ENCODE results near the gene MAVS.

DNA sequence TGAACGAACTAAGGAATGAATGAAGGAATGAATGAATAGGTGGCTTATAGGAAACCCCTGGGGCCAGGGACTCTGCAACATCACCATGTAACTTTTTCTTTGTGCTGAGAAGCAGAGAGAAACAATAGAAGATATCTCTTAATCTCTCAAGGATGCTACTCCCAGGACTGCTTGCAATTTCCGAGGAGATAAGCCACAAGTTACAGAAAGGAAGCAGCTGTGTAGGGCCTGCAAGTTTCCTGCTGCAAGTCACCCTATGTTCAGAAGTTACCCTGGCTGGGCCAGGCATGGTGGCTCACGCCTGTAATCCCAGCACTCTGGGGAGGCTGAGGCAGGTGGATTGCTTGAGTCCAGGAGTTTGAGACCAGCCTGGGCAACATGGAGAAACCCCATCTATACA, 7.3 kb upstream of the MAVS start:
- TF ChIP-seq, protein P1, sequence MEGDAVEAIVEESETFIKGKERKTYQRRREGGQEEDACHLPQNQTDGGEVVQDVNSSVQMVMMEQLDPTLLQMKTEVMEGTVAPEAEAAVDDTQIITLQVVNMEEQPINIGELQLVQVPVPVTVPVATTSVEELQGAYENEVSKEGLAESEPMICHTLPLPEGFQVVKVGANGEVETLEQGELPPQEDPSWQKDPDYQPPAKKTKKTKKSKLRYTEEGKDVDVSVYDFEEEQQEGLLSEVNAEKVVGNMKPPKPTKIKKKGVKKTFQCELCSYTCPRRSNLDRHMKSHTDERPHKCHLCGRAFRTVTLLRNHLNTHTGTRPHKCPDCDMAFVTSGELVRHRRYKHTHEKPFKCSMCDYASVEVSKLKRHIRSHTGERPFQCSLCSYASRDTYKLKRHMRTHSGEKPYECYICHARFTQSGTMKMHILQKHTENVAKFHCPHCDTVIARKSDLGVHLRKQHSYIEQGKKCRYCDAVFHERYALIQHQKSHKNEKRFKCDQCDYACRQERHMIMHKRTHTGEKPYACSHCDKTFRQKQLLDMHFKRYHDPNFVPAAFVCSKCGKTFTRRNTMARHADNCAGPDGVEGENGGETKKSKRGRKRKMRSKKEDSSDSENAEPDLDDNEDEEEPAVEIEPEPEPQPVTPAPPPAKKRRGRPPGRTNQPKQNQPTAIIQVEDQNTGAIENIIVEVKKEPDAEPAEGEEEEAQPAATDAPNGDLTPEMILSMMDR (IDR thresholded peaks at IDR 0.05; ENCODE audit: poor library complexity) = no peak
- TF ChIP-seq EZH2 (IDR thresholded peaks at IDR 0.05; ENCODE audit: borderline replicate concordance) = no peak

Measured in hepatocyte (in vitro differentiated cells).